HEK293T (cell line): ENCODE data around the gene SLC4A7.

ENCODE experiments used
- CTCF ChIA-PET: fragments of 350-600 bp; formaldehyde crosslinking; extraction: SDS; loops from one replicate; lab custom pipeline; 2021; ENCODE audit warnings: antibody characterized with exemption, inconsistent platforms; lab: Yijun Ruan, JAX
- POLR2A ChIA-PET: fragments of 350-600 bp; formaldehyde crosslinking; extraction: SDS; loops from one replicate; lab custom pipeline; 2020; ENCODE audit warnings: antibody characterized with exemption, inconsistent platforms; lab: Yijun Ruan, JAX
- DNase-seq: peaks from one replicate; pipeline ENCODE4 v3.0.0; 2012; ENCODE audit warnings: mixed read lengths; ENCODE audit errors: extremely low spot score
- ARNT ChIP-seq: fragments of 450-650 bp; IDR thresholded peaks from 2 replicates; pipeline ENCODE4 v1.6.1; 2017; ENCODE audit warnings: mild to moderate bottlenecking
- BHLHE40 ChIP-seq: fragments of 450-650 bp; IDR thresholded peaks from 2 replicates; pipeline ENCODE4 v1.6.1; 2016; ENCODE audit warnings: mild to moderate bottlenecking, moderate library complexity, borderline replicate concordance
- CTBP1 ChIP-seq: fragments of 450-650 bp; IDR thresholded peaks from 2 replicates; pipeline ENCODE4 v1.6.1; 2016; ENCODE audit warnings: borderline replicate concordance
- ELF4 ChIP-seq: fragments of 450-650 bp; IDR thresholded peaks from 2 replicates; pipeline ENCODE4 v1.6.1; 2017; ENCODE audit warnings: antibody characterized with exemption
- FOXA1 ChIP-seq: fragments of 450-650 bp; IDR thresholded peaks from 2 replicates; pipeline ENCODE4 v1.6.1; 2016; ENCODE audit warnings: mild to moderate bottlenecking
- FOXK2 ChIP-seq: fragments of 450-650 bp; IDR thresholded peaks from 2 replicates; pipeline ENCODE4 v1.6.1; 2016; ENCODE audit warnings: mild to moderate bottlenecking
- FOXM1 ChIP-seq: fragments of 450-650 bp; IDR thresholded peaks from 2 replicates; pipeline ENCODE4 v1.6.1; 2017; ENCODE audit warnings: mild to moderate bottlenecking, borderline replicate concordance
- HDGF ChIP-seq: fragments of 450-650 bp; IDR thresholded peaks from 2 replicates; pipeline ENCODE4 v1.6.1; 2017; ENCODE audit warnings: antibody characterized with exemption, borderline replicate concordance
- L3MBTL2 ChIP-seq: fragments of 450-650 bp; conservative IDR thresholded peaks from 2 replicates; pipeline ENCODE4 v1.6.1; 2016; ENCODE audit warnings: mild to moderate bottlenecking
- LEF1 ChIP-seq: fragments of 450-650 bp; IDR thresholded peaks from 2 replicates; pipeline ENCODE4 v1.6.1; 2017; ENCODE audit warnings: mild to moderate bottlenecking, borderline replicate concordance
- SP1 ChIP-seq: fragments of 450-650 bp; IDR thresholded peaks from 2 replicates; pipeline ENCODE4 v1.6.1; 2017
- SUZ12 ChIP-seq: fragments of 450-650 bp; IDR thresholded peaks from 2 replicates; pipeline ENCODE4 v1.6.1; 2016; ENCODE audit warnings: mild to moderate bottlenecking
- TARDBP ChIP-seq: fragments of 450-650 bp; IDR thresholded peaks from 2 replicates; pipeline ENCODE4 v1.6.1; 2016
- ZNF384 ChIP-seq: fragments of 450-650 bp; IDR thresholded peaks from 2 replicates; pipeline ENCODE4 v1.6.1; 2016
- TF ChIP-seq, protein P1 (sequence below): fragments of 450-650 bp; IDR thresholded peaks from 2 replicates; pipeline ENCODE4 v1.6.1; 2016

Gene SLC4A7

DNA sequence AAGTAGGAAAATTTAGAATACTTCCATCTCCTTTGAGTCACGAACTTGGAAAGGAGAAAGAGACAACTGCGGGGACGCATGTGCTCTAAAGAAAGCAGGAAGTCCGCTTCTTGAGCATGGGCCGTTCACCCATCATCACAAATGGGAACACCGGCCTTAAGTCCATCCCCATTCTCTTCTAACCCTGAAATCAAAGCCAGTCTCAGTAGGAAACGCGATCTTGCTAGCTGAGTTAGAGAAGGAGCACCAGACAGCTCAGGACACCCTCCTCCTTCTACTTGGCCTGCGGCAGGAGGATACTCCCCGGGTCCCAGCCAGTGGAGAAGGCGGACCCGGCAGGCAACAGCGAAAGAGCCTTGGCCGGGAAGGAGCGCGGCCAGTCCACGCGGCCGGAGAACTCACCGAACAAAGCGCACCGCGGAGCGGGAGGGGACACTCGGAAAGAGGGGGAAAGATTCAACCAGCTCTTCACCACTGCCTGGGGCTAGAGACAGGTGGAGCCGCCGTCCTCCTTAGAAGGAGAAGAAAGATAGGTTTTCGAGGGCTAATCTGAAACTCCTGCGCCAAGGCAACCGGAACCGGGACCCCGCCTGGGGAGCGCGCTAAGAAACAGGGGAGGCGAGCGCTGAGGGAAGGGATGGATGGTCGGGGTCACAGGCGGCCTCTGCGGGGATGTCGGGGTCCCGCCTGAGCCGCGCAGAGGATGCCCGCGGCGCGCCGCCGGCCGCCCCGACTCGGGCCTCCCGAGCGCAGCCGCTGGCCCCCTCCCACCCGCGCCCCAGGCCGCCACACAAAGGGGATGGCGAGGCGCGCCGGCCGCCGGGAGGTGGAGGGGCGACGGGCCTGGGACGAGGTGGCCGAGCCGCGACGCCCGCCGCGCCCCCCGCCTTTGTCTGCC is 818 bp downstream of the SLC4A7 start:
- CTCF ChIA-PET: interaction anchor here (0.7 kb wide), 1 partner anchor 594 kb away, joined by 3 read pairs; no protein-coding TSS in a partner anchor
- TF ChIP-seq L3MBTL2 (peak; percentile 58), FOXK2 (no peak)

GRCh38 chr3:27479806-27480543 is 4.2 kb downstream of the SLC4A7 start:
- DNase-seq: no peak
- ChIA-PET POLR2A (no interaction called here), CTCF (interaction anchor here (1.1 kb wide), 1 partner anchor 12 kb away, joined by 3 read pairs; no protein-coding TSS in a partner anchor)
- TF ChIP-seq CTBP1: no peak
- no peak for TF ChIP-seq FOXK2
- TF ChIP-seq BHLHE40: no peak
- no peak for TF ChIP-seq TARDBP
- no peak for TF ChIP-seq ARNT
- no peak for TF ChIP-seq SUZ12
- TF ChIP-seq FOXM1: no peak
- TF ChIP-seq FOXA1: no peak
- no peak for TF ChIP-seq SP1
- no peak for TF ChIP-seq LEF1
- TF ChIP-seq ZNF384: no peak
- no peak for TF ChIP-seq HDGF
- TF ChIP-seq L3MBTL2: no peak
- TF ChIP-seq, protein P1, sequence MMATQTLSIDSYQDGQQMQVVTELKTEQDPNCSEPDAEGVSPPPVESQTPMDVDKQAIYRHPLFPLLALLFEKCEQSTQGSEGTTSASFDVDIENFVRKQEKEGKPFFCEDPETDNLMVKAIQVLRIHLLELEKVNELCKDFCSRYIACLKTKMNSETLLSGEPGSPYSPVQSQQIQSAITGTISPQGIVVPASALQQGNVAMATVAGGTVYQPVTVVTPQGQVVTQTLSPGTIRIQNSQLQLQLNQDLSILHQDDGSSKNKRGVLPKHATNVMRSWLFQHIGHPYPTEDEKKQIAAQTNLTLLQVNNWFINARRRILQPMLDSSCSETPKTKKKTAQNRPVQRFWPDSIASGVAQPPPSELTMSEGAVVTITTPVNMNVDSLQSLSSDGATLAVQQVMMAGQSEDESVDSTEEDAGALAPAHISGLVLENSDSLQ: no peak

More for the DNA sequence above, 818 bp downstream of the SLC4A7 start:
- POLR2A ChIA-PET: no interaction called here
- DNase-seq: peak; percentile 26

GRCh38 chr3:27471923-27472550 is 12.1 kb downstream of the SLC4A7 start:
- POLR2A ChIA-PET: no interaction called here
- no peak for DNase-seq
- CTCF ChIA-PET: interaction anchor here (0.6 kb wide), 1 partner anchor 1471 kb away, joined by 6 read pairs; no protein-coding TSS in a partner anchor
- TF ChIP-seq TARDBP (no peak), L3MBTL2 (no peak), HDGF (no peak), ZNF384 (no peak), ARNT (no peak), LEF1 (no peak), SP1 (no peak), SUZ12 (no peak)
- TF ChIP-seq, protein P1: no peak

- no peak for DNase-seq
- CTCF ChIA-PET: interaction anchor here (0.6 to 1.1 kb wide), 3 partner anchors 11 to 240 kb away, joined by 3 to 5 read pairs (median 3); no protein-coding TSS in a partner anchor
- TF ChIP-seq HDGF: no peak
- no peak for TF ChIP-seq TARDBP
- TF ChIP-seq ARNT: no peak
- TF ChIP-seq ELF4: no peak
- no peak for TF ChIP-seq FOXA1
- no peak for TF ChIP-seq ZNF384
- TF ChIP-seq, protein P1: no peak
- POLR2A ChIA-PET: no interaction called here
Observed at GRCh38 chr3:27468283-27468886, 15.8 kb downstream of the SLC4A7 start.

- CTCF ChIA-PET: interaction anchor here (0.6 to 1.3 kb wide), 5 partner anchors 12 to 180 kb away, joined by 3 to 9 read pairs (median 5); partner anchors contain the start of gene NEK10
- TF ChIP-seq BHLHE40 (no peak), TARDBP (no peak), FOXA1 (no peak), ZNF384 (no peak), ELF4 (no peak), LEF1 (no peak), L3MBTL2 (no peak), HDGF (no peak)
- TF ChIP-seq, protein P1: no peak
- DNase-seq: peak; percentile 33
- POLR2A ChIA-PET: no interaction called here
Observed at GRCh38 chr3:27467545-27467944, 16.6 kb downstream of the SLC4A7 start.
